Stimulated activated CD4-positive, alpha-beta T cell treated with anti-CD3 and anti-CD28 coated beads, TNF-alpha, amount 100 ng/mL, for 4 hours (primary cell): ENCODE measurements around the gene PTPRN2.

Experiments used
- DNase-seq, 3 experiments: peaks; one replicate each; pipeline ENCODE4 v3.0.0-alpha.2; 2020; ENCODE audit warnings: low read depth in 3 of 3

PTPRN2 gene

GRCh38 chr7:158266817-158267741, 320.5 kb downstream of the PTPRN2 start:
- DNase-seq: no peak

- no peak for DNase-seq
Measured at GRCh38 chr7:158266426-158266816, 321.2 kb downstream of the PTPRN2 start.

GRCh38 chr7:158265743-158266080, 321.9 kb downstream of the PTPRN2 start:
- DNase-seq: no peak

- no peak for DNase-seq
Measured at GRCh38 chr7:158264881-158265742, 322.5 kb downstream of the PTPRN2 start.

GRCh38 chr7:158263964-158264748, 323.5 kb downstream of the PTPRN2 start:
- DNase-seq: no peak

GRCh38 chr7:158263110-158263963, 324.3 kb downstream of the PTPRN2 start:
- DNase-seq: no peak

- DNase-seq: no peak
Measured at GRCh38 chr7:158262284-158263109, 325.1 kb downstream of the PTPRN2 start.

- no peak for DNase-seq
Measured at GRCh38 chr7:158261362-158262235, 326.0 kb downstream of the PTPRN2 start.

GRCh38 chr7:158260567-158261361, 326.9 kb downstream of the PTPRN2 start:
- no peak for DNase-seq

- DNase-seq: no peak
Measured at GRCh38 chr7:158259671-158260418, 327.8 kb downstream of the PTPRN2 start.

GRCh38 chr7:158259141-158259540, 328.5 kb downstream of the PTPRN2 start:
- no peak for DNase-seq

GRCh38 chr7:158258411-158259130, 329.1 kb downstream of the PTPRN2 start:
- no peak for DNase-seq

- no peak for DNase-seq
Measured at GRCh38 chr7:158257516-158258410, 329.9 kb downstream of the PTPRN2 start.

- no peak for DNase-seq
Measured at GRCh38 chr7:158257001-158257400, 330.6 kb downstream of the PTPRN2 start.

GRCh38 chr7:158256091-158256816, 331.4 kb downstream of the PTPRN2 start:
- DNase-seq: no peak
